GM21786 (cell line): Measurements from ENCODE around the gene HTRA3.

Source experiments
- ATAC-seq: cut with Tn5 transposase; IDR thresholded peaks from one replicate; pipeline ENCODE4 v1.9.1; 2021; ENCODE audit not compliant: unreplicated experiment

HTRA3 gene

DNA sequence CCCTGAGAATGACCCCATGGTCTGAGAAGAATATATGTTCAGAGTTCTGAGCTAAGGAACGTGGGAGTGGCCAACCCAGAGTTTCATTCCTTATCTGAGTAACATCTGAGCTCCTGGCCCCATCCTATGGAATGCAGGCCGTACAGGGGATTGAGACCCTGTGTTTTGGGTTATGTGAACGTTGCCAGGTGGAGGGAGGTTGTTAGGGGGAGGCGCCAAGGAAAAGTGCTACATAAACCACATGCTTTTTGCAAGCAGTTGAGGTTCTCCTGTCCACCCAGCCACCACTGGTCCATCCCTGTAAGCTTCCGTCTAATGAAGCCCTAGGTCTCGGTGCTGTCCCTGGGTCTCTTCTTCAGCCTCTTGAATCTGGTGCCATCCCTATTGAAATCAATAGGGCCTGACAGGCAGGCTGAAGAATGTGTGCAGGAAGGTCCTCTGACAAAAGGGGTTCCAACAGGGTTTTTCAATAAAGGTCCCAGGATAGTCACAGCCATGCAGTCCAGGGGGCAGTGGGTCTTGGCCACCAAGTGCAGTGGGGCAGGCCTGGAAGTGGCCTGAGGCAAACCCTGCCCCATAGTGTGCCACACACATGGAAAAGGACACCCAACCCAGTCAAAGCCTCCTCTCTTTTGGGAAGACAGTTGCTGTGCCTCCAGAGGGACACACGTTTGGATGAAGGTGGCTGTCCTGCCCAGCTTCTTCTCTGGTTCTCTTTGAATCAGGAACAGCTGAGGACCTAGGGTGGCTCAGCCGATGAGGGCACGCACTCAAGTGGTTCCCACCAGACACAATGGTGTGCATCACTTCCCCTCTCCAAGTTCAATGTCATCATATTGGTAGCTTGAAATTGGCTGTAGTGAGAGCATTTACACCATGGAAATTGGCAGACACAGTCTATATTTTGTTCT, 53.5 kb downstream of the HTRA3 start:
- ATAC-seq, result no peak

GRCh38 chr4:8323947-8324555, 54.5 kb downstream of the HTRA3 start:
- ATAC-seq, result no peak

DNA sequence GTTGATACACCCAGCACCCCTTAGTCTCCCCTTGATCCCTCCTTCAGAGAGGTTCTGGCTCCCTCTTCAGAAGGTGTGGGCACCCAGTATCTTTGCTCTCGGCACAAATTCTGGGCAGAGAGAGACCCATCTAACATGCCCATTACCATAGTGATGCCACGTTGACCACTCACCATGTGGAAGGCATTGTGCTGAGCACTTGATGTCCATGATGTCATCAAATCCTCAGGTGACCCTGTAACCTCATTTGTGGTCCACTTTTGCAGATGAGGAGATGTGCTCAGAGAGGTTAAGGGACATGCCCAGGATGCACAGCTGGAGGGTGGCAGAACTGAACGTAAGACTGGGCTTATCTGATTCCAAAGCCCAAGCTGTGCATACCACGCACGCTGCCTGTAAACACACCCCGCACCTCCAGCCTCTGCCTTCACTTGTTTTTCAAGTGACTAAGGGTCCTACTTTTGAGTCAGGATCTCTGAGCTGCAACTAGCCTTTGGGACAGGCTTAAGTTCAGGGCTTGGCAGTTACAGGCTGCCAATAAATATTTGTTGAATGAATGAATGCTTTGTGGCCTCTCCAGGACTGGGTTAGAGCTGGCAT, 55.2 kb downstream of the HTRA3 start:
- no peak for ATAC-seq

DNA sequence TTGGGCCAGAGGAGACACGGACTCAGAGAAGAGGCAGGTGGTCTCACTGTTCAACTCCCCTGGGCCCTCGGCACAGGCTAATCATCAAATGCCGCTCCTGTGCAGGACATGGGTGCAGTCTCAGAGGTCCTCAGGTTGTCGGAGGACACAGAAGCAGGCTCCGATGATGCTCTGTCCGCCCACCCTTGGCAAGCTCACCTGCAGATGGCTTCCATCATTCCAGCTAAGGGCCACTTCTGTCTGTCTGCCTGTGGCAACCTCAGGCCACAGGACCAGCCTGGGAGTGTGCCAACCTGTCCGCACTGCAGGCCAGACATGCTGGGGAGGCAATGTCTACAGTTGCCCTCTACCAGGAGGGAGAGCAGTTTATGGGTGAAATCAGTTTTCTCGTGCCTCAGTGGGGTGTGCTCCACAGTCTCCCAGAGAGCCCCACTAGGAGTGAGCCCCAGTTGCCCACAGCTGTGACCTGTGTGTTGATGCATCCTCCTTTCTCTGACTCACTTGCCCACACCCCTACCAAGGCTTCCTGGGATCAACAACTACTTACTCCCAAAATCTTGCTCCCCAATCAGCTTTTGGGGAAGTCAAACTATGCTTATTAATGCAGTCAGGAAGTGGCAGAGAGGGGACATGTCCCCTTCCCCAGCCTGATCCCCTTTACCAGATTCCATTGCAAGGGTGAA, 55.9 kb downstream of the HTRA3 start:
- ATAC-seq, result no peak

DNA sequence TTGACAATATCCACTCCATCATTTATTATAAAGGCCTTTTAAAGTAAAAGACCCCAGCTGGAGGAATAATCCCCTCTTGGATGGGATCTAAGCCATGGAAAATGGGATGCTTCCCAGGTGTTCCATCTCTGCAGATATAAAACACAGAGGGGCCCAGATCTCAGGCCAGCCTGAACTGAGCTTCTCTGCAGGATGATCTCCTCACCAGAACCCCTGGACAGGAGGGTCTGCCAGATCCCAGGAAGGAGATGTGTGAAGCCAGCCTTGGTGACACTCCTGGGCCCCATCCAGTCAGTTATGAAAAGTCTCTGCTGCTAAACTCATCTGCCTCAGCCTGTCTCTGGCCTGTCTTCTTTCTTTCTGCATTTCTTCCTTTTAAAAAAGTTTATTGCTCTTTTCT, 56.7 kb downstream of the HTRA3 start:
- no peak for ATAC-seq

- ATAC-seq, result no peak
Measured at GRCh38 chr4:8328456-8328855, 58.9 kb downstream of the HTRA3 start.

GRCh38 chr4:8328866-8329559, 59.5 kb downstream of the HTRA3 start:
- no peak for ATAC-seq

GRCh38 chr4:8329560-8329858, 60.0 kb downstream of the HTRA3 start:
- no peak for ATAC-seq

DNA sequence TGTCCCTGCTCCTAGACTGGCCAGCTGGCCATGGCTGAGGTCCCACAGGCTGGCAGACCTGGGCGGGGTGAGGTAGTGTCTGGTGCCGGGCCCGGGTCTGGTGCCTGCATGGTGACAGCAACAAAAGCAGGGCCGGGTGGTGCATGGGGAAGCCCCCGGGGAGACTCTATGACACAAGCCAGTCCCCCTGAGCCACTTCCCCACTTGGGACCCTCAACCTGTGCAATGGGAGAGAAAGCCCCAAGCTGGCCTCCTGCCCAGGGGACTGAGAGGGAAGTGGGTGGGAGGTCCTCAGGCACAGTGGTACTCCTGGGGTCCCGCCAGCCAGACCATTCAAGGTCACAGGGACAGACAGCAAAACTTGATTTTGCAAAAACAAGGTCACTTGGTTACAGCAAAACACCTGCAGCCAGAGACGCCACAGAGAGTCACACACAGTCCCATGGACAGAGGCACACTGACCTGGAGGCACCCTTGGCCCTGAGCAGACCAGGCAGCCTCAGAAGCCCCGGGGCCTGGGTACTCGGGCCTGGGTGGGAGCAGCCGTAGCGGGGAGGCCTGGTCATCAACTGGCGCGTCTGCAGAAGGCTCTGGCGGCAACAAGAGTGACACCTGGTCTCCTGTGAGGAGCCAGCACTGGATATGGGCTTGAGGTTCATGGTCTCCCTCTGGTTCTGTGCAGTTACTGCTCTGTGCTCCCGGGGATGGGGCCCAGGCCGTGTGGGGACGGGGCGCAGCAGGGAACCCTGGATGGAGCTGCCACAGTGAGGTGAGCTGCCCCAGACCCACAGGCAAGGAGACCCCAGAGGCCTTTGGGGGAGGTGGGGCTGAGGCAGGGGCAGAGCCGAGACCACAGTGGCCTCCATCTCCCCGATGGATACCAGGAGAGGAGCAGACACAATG, 60.6 kb downstream of the HTRA3 start:
- ATAC-seq, result no peak

- no peak for ATAC-seq
Measured at GRCh38 chr4:8330821-8331574, 61.4 kb downstream of the HTRA3 start.

GRCh38 chr4:8331575-8331955, 62.0 kb downstream of the HTRA3 start:
- ATAC-seq, result no peak

DNA sequence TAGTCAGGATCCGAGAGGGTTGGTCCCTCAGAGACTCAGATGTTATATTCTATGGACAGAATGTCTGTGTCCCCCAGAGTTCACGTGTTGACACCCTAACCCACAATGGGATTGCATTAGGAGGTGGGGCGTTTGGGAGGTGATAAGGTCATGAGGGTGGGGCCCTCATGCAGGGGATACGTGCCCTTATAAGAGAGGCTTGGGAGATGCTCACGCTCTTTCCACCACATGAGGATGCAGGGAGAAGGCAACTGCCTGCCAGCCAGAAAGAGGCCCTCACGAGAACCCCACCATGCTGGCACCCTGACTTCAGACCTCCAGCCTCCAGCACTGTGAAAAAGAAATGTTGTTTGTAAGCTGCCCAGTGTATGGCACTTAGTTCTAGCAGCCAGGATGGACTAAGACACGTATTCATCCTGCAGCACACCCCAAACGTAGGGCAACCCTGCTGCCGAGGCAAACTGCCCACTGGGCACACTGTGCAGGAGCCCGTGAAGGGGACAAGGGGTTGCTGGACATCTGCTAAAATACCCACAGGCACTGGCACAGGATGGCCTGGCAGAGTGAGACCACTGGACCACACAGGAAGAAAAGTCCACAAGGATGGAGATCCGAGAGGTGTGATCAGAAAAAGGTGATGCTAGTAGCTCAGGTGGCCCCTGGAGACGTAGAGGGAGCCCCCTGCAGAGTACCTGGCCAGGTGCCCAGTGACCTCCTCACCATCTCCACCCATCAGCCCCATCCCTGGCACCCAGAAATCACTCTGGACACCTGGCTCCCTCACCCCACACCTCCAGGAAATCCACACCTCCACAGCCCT, 62.7 kb downstream of the HTRA3 start:
- ATAC-seq, result no peak

- ATAC-seq, result no peak
Measured at GRCh38 chr4:8332891-8333331, 63.4 kb downstream of the HTRA3 start.

DNA sequence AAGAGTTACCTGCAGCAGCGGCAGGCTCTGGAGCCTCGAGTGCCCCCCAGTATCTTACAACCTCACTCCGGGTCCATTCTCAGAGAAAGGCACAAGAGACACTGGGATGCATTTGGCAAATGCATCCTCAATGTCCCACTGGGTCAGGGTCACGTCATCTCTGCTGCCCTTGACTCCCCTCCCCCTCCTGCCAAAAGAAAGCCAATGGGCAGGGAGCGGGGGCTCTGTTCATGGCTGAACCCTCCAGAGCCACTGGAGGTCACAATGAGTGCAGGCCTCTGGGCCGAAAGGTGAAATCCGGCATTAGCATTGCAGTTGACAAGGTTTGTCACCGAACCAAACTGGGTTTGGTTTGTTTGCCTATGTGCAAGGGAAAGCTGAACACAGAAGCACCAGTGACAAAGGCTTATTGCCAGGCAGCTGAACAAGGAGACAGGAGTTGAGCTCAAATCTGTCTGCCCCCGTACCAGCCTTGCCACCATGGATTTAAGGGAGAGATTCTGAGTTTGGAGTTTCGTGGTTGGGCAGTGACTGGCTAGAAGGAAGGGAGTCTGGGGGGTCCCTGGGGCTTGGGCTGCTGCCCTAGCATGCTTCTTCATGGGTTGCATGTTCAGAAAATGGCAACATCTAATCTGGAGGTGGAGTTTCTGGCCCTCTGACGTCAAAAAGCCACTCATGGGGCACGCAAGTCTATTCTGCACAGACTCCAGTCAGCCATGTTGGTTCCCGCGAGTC, 64.3 kb downstream of the HTRA3 start:
- no peak for ATAC-seq

GRCh38 chr4:8334786-8335460, 65.4 kb downstream of the HTRA3 start:
- ATAC-seq, result no peak

GRCh38 chr4:8335848-8336247, 66.3 kb downstream of the HTRA3 start:
- no peak for ATAC-seq

- no peak for ATAC-seq
Measured at GRCh38 chr4:8336412-8337075, 67.0 kb downstream of the HTRA3 start.
